Kidney (tissue), 14 donors: Measurements from ENCODE around the gene DMBX1. TPM values are rescaled to one million over a fixed set of nuclear protein-coding genes. Genes with fewer than 3 reads are reported as not detected.

Experiments
- DNase-seq, 5 donors: peaks; one replicate each; pipeline ENCODE4 v3.0.0-alpha.2; 2013 to 2020
- FAIRE-seq: peaks from 2 replicates; lab custom pipeline; 2012; peaks lifted over from hg19 to GRCh38; lab: Jason Lieb, UNC
- H3K27ac ChIP-seq, 2 donors: one replicate each; pipeline ENCODE4 v1.7.0; 2013; ENCODE audit warnings: low read depth in 2 of 2, low read length in 2 of 2, inconsistent platforms in 1 of 2
- H3K27me3 ChIP-seq: one replicate; pipeline ENCODE4 v1.7.1; 2013; ENCODE audit warnings: low read length, inconsistent platforms; ENCODE audit not compliant: control insufficient read depth, insufficient read depth
- H3K36me3 ChIP-seq, 3 donors: one replicate each; pipeline versions ENCODE4 v1.7.0 to v1.7.1; 2013; ENCODE audit warnings: low read length in 3 of 3, control low read depth in 1 of 3, inconsistent platforms in 1 of 3; ENCODE audit not compliant: insufficient read depth in 3 of 3, control insufficient read depth in 2 of 3
- H3K4me1 ChIP-seq, 3 donors: one replicate each; pipeline versions ENCODE4 v1.7.0 to v1.7.1; 2013; ENCODE audit warnings: low read length in 3 of 3, inconsistent platforms in 1 of 3, low read depth in 1 of 3; ENCODE audit not compliant: control insufficient read depth in 2 of 3, insufficient read depth in 2 of 3
- H3K4me3 ChIP-seq, 3 donors: one replicate each; pipeline versions ENCODE4 v1.7.0 to v1.8.1; 2013; ENCODE audit warnings: low read length in 3 of 3, control low read depth in 1 of 3, inconsistent platforms in 1 of 3
- H3K9ac ChIP-seq, 3 donors: one replicate each; pipeline versions ENCODE4 v1.7.0 to v1.7.1; 2013; ENCODE audit warnings: low read length in 3 of 3, control low read depth in 1 of 3, inconsistent platforms in 1 of 3
- H3K9me3 ChIP-seq, 3 donors: one replicate each; pipeline versions ENCODE4 v1.7.0 to v1.7.1; 2013; ENCODE audit warnings: low read length in 3 of 3, control low read depth in 1 of 3, inconsistent platforms in 1 of 3; ENCODE audit not compliant: control insufficient read depth in 2 of 3, insufficient read depth in 1 of 3
- CTCF ChIP-seq: IDR thresholded peaks from 3 replicates; pipeline ENCODE4 v1.5.1; 2012; ENCODE audit warnings: mild to moderate bottlenecking, moderate library complexity, borderline replicate concordance; ENCODE audit not compliant: insufficient read depth; ENCODE audit errors: extremely low read depth
- intact Hi-C: fragments of 100-400 bp; cut with DNase I; formaldehyde crosslinking; loops from one replicate; pipeline ENCODE4 v1.11.1; 2022
- polyA plus RNA-seq: library from polyadenylated mRNA; stranded (reverse); fragments of 350-450 nt; fragmentation: Illumina TruSeq; extraction: RNeasy Lipid Tissue Mini Kit (QIAGEN cat#74804); gene quantifications from one replicate; pipeline ENCODE4 v1.2.3, GENCODE V29; 2014; ENCODE audit warnings: low read depth, low replicate concordance; ENCODE audit not compliant: insufficient read depth
- total RNA-seq: library from RNA; stranded (reverse); fragmentation: NEBNext Ultra II Directional; extraction: Animal tissue kit (Norgen Biotek cat#: 25700); gene quantifications from one replicate; pipeline ENCODE4 v1.2.1, GENCODE V29; 2021
- donor health status: control.
- donor health status: control.
- donor health status: control.
- donor health status: control.
- donor health status: control.
- donor health status: DM: yes; HTN: yes; CAD: no.
- donor health status: Normal renal cell carcinoma (clear cell type).

DMBX1 gene
- total and polyA plus RNA-seq, 2 donors from 2014 or later, result not detected

- no peak overlapping the region for H3K9ac ChIP-seq
- H3K27me3 ChIP-seq, result peaks cover 27% of the 10 kb centered on the region
- no peak overlapping the region for H3K4me3 ChIP-seq
- no peak for FAIRE-seq
- no peaks in the 10 kb centered on the region for H3K36me3 ChIP-seq
- intact Hi-C loops, result no loop called here
- H3K27ac ChIP-seq, result no peak overlapping the region
- peak in 1 of 5 donors; percentile 45 for DNase-seq
- no peaks in the 10 kb centered on the region for H3K4me1 ChIP-seq
- no peak for TF ChIP-seq CTCF
- no peaks in the 10 kb centered on the region for H3K9me3 ChIP-seq
Measured at GRCh38 chr1:46480959-46481646, 8.5 kb upstream of the DMBX1 start.

GRCh38 chr1:46481961-46482360 is 7.7 kb upstream of the DMBX1 start:
- H3K27me3 ChIP-seq, result peaks cover 33% of the 10 kb centered on the region
- no peak overlapping the region for H3K9ac ChIP-seq
- H3K4me3 ChIP-seq, result no peak overlapping the region
- TF ChIP-seq CTCF, result no peak
- no peaks in the 10 kb centered on the region for H3K36me3 ChIP-seq
- intact Hi-C loops, result no loop called here
- H3K27ac ChIP-seq, result no peak overlapping the region
- no peaks in the 10 kb centered on the region for H3K9me3 ChIP-seq
- DNase-seq, result no peak
- H3K4me1 ChIP-seq, result no peaks in the 10 kb centered on the region
- FAIRE-seq, result no peak

GRCh38 chr1:46483589-46483988 is 6.0 kb upstream of the DMBX1 start:
- H3K9ac ChIP-seq, result no peak overlapping the region
- FAIRE-seq (no peak), DNase-seq (peak in 1 of 5 donors; percentile 22)
- no peaks in the 10 kb centered on the region for H3K9me3 ChIP-seq
- H3K27ac ChIP-seq, result no peak overlapping the region
- peaks cover 47% of the 10 kb centered on the region for H3K27me3 ChIP-seq
- H3K36me3 ChIP-seq, result no peaks in the 10 kb centered on the region
- intact Hi-C loops, result no loop called here
- no peak for TF ChIP-seq CTCF
- H3K4me1 ChIP-seq, result no peaks in the 10 kb centered on the region
- H3K4me3 ChIP-seq, result no peak overlapping the region
